Neural crest cell (in vitro differentiated cells): Measurements from ENCODE around the gene TACC2. TPM values are rescaled to one million over a fixed set of nuclear protein-coding genes. Genes with fewer than 3 reads are reported as not detected.

Experiments used
- DNase-seq: peaks from one replicate; pipeline ENCODE4 v3.0.0; 2021; ENCODE audit warnings: low read depth, mixed read lengths, low spot score
- H3K27ac Mint-ChIP-seq: one replicate; pipeline ENCODE4 v1.8.0; 2021; ENCODE audit warnings: mild to moderate bottlenecking, mixed read lengths; ENCODE audit not compliant: unreplicated experiment
- H3K27me3 Mint-ChIP-seq: 2 replicates; pipeline ENCODE4 v1.8.0; 2021; ENCODE audit warnings: low read depth, mild to moderate bottlenecking, mixed read lengths
- H3K36me3 Mint-ChIP-seq: 2 replicates; pipeline ENCODE4 v1.8.0; 2021; ENCODE audit warnings: low read depth, mild to moderate bottlenecking, mixed read lengths
- H3K4me1 Mint-ChIP-seq: 2 replicates; pipeline ENCODE4 v1.8.0; 2021; ENCODE audit warnings: mixed read lengths
- H3K4me3 Mint-ChIP-seq: one replicate; pipeline ENCODE4 v1.8.0; 2021; ENCODE audit warnings: mild to moderate bottlenecking, mixed read lengths
- H3K9me3 Mint-ChIP-seq: 2 replicates; pipeline ENCODE4 v1.8.0; 2021; ENCODE audit warnings: mixed read lengths
- total RNA-seq: library from RNA; stranded (reverse); gene quantifications from 2 replicates; pipeline ENCODE4 v1.2.1, GENCODE V29; 2021
- TF ChIP-seq, protein P1 (sequence below): fragments of 200-600 bp; sonication (generic); conservative IDR thresholded peaks from 2 replicates; pipeline ENCODE4 v1.5.0; 2021; ENCODE audit warnings: antibody characterized with exemption, mild to moderate bottlenecking

Gene TACC2
- total RNA-seq, 1 donor from 2014 or later: 48.2 TPM

DNA sequence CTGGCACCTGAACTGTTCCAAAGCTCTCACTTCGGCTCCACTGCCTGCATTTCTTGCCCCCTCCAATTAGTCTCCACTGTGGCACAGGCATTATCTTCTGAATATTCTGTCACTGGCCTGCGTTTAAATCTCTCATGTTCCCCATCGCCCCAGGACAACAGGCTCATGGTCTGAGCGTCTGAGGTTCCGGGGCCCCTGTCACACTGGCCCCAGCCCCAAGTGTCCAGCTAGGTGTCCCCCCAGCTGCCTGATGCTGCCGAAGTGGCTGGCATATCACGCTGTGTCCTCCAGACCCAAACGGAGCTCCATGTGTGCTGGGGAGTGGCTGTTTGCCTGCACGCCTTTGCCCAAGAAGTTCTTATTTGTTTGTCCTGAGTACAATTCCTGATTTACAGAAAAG is 135.4 kb downstream of the TACC2 start:
- Mint-ChIP-seq H3K36me3 (no peaks in the 10 kb centered on the region), H3K4me1 (peaks cover 16% of the 10 kb centered on the region), H3K4me3 (no peak overlapping the region), H3K9me3 (no peaks in the 10 kb centered on the region), H3K27ac (peak overlapping the region; percentile 91), H3K27me3 (no peaks in the 10 kb centered on the region)
- no peak for DNase-seq
- TF ChIP-seq, protein P1, sequence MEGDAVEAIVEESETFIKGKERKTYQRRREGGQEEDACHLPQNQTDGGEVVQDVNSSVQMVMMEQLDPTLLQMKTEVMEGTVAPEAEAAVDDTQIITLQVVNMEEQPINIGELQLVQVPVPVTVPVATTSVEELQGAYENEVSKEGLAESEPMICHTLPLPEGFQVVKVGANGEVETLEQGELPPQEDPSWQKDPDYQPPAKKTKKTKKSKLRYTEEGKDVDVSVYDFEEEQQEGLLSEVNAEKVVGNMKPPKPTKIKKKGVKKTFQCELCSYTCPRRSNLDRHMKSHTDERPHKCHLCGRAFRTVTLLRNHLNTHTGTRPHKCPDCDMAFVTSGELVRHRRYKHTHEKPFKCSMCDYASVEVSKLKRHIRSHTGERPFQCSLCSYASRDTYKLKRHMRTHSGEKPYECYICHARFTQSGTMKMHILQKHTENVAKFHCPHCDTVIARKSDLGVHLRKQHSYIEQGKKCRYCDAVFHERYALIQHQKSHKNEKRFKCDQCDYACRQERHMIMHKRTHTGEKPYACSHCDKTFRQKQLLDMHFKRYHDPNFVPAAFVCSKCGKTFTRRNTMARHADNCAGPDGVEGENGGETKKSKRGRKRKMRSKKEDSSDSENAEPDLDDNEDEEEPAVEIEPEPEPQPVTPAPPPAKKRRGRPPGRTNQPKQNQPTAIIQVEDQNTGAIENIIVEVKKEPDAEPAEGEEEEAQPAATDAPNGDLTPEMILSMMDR: no peak

DNA sequence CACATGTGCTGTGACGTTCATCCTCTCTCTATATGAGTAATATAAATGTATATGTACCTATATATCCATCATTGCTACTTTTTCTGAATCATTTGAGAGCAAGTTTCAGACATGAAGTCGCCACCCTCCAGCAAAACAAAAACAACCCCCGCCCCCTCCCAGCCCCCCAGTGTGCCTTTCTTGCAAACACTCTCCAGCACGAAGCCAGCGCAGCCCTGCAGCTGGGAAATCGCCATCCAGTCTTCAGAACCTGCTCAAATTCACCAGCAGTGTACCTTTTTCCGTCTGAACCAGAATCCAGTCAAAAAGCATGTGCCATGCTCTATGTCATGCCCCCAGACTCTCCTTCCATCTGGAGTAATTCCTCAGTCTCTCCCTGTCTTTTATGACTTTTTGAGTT is 135.8 kb downstream of the TACC2 start:
- TF ChIP-seq, protein P1: no peak
- no peaks in the 10 kb centered on the region for H3K9me3 Mint-ChIP-seq
- no peak overlapping the region for H3K4me3 Mint-ChIP-seq
- peaks cover 16% of the 10 kb centered on the region for H3K4me1 Mint-ChIP-seq
- no peaks in the 10 kb centered on the region for H3K27me3 Mint-ChIP-seq
- peak overlapping the region; percentile 57 for H3K27ac Mint-ChIP-seq
- no peaks in the 10 kb centered on the region for H3K36me3 Mint-ChIP-seq
- DNase-seq: no peak

DNA sequence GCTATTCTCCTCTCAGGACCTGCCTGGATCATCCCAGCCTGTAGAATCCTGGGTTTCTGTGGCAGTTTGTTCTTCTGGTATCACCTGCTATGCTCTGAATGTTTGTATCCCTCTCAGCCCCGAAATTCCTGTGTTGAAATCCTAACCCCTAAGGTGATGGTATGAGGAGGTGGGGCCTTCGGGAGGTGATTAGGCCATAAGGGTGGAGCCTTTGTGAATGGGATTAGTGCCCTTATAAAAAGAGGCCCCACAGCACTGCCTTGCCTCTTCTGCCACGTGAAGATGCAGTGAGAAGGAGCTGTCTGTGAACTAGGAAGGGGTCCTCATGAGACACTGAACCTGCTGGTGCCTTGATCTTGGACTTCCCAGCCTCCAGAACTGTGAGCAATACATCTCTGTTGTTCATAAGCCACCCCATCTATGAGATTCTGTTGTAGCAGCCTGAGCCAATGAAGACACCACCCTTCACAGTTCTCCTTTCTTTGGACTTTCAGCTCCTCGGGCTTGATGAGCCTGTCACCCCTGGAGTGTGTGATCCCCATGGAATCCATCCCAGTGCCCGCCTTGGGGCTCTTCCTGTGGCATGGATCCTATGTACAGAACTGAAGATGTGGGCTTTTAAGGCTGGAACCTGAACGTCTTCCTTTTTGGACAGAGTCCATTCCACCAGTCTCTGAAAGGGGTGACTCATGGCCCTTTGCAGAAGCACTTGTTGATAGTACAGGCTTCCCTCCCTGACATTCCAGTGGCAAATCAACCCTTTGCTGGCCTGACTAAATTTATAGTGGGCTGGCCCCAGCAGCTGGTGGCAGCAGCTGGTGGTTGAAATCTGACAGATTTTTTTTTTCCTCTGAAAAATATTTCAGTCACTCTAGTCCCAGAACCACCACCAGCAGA is 138.0 kb downstream of the TACC2 start:
- peak overlapping the region; percentile 12 for H3K27ac Mint-ChIP-seq
- no peaks in the 10 kb centered on the region for H3K27me3 Mint-ChIP-seq

DNA sequence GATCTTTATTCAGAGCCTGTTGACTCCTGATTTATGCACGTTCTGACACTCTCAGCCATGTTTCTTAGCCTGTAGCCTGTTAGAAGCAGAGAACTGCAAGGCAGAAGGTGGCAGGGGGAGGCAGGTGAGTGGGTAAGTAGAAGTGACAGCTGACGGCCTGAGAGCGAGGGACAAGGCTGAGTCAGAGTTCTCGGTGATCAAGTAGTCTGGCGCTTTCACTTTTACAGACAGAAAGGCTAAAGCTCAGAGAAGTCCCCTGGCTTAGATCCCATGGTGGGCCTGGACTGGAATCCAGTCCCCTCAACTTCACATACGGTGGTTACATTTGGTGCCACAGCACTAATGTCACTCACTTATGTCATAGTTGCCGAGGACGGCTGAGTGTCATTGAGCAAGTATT is 139.0 kb downstream of the TACC2 start:
- TF ChIP-seq, protein P1: no peak
- no peak overlapping the region for H3K4me3 Mint-ChIP-seq
- no peak overlapping the region for H3K27ac Mint-ChIP-seq
- H3K36me3 Mint-ChIP-seq: no peaks in the 10 kb centered on the region
- no peaks in the 10 kb centered on the region for H3K27me3 Mint-ChIP-seq
- no peaks in the 10 kb centered on the region for H3K9me3 Mint-ChIP-seq
- DNase-seq: no peak
- H3K4me1 Mint-ChIP-seq: peaks cover 23% of the 10 kb centered on the region

More for the DNA sequence above, 138.0 kb downstream of the TACC2 start:
- Mint-ChIP-seq H3K9me3 (no peaks in the 10 kb centered on the region), H3K4me1 (peaks cover 20% of the 10 kb centered on the region), H3K4me3 (no peak overlapping the region), H3K36me3 (no peaks in the 10 kb centered on the region)
- TF ChIP-seq, protein P1: no peak
- DNase-seq: no peak

DNA sequence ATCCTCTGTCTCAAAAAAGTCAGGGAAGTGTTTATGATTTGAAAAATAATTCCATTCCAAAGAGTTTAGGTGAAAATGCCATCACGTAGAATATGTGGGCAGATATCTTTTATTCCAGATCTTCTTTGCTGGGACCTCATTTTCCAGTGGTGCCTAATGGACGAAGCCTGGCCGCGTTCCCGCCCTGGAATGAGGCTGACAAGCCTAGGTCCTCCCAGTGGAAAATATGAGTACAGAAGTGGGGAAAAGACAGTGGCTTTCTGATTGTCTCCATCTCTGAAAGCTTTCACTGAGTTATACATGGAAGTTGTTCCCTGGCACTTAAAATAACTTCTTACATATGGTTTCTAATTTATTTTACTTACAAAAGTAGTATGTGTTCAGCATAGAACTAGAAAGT is 139.4 kb downstream of the TACC2 start:
- Mint-ChIP-seq H3K36me3 (no peaks in the 10 kb centered on the region), H3K4me1 (peaks cover 27% of the 10 kb centered on the region), H3K9me3 (no peaks in the 10 kb centered on the region), H3K4me3 (no peak overlapping the region), H3K27ac (no peak overlapping the region), H3K27me3 (no peaks in the 10 kb centered on the region)
- TF ChIP-seq, protein P1: no peak
- DNase-seq: no peak
